K562 (cell line): ENCODE measurements around the gene DAO. TPM values are rescaled to one million over a fixed set of nuclear protein-coding genes. Genes with fewer than 3 reads are reported as not detected.

Experiments
- ETS1 ChIP-seq: conservative IDR thresholded peaks from 2 replicates; pipeline ENCODE4 v1.6.1; 2011; ENCODE audit warnings: low read depth, mild to moderate bottlenecking, low read length; ENCODE audit not compliant: control insufficient read depth
- UBTF ChIP-seq, 2 experiments: IDR thresholded peaks; 2 replicates each; pipeline ENCODE4 v1.6.1; 2012; ENCODE audit warnings: improper control_type of control experiment in 2 of 2, low read depth in 2 of 2, low read length in 2 of 2, borderline replicate concordance in 1 of 2
- ZNF395 ChIP-seq: fragments of 200-800 bp; sonication (Bioruptor generic); IDR thresholded peaks from 2 replicates; pipeline ENCODE4 v1.6.1; 2017; ENCODE audit warnings: missing genetic modification characterization, missing compliant biosample characterization
- polyA plus RNA-seq, 8 experiments: library from polyadenylated mRNA; depleted of rRNA in 4 of 8; stranded (reverse) in 5 of 8; unstranded in 3 of 8; fragments of >200 nt; fragmentation: Nextera tagmentation in 2 of 8; fragmentation: Illumina TruSeq in 1 of 8; extraction: Ambion mirVana in 2 of 8; extraction: Trizol in 1 of 8; gene quantifications; 2 replicates each; pipeline versions ENCODE4 v1.2.1 to v1.2.3, GENCODE V29; 2011 to 2014; ENCODE audit warnings: inconsistent platforms in 1 of 8, missing spikeins in 1 of 8
- total RNA-seq, 7 experiments: library from RNA; depleted of rRNA in 6 of 7; stranded (reverse); fragments of >200 nt in 6 of 7; fragmentation: Illumina TruSeq in 2 of 7; extraction: Trizol in 2 of 7; gene quantifications; 2 replicates each; pipeline versions ENCODE4 v1.2.1 to v1.2.3, GENCODE V29; 2011 to 2021; ENCODE audit warnings: low replicate concordance in 1 of 7

The DAO gene
- total and polyA plus RNA-seq, 9 of the 15 experiments (the other 6 are each of a cell fraction or from before 2014, with no cell fraction given): not detected

- TF ChIP-seq ETS1 (no peak), ZNF395 (CRISPR knock-in tag) (no peak), UBTF (IDR thresholded peaks at IDR 0.05; ENCODE audit: borderline replicate concordance in 1 of 2, low read depth in 2 of 2, low read length in 2 of 2) (0 out of 4 replicates have a peak, but pooled peaks of 1 of the 2 experiments have one; percentile 3)
Observed at GRCh38 chr12:108839018-108839889, 40.6 kb upstream of the DAO start (continued).
